HK-2 (cell line): ENCODE results near the gene UBAC2.
A peak's percentile ranks its signal among the peaks of the same experiment; 100 is the strongest.
"Not testable (repeated sequence)": the region's sequence is repeated elsewhere in the genome, so short reads cannot be mapped to it uniquely, and the experiment has no call there.

Source experiments
- DNase-seq: peaks from one replicate; pipeline ENCODE4 v3.0.0-alpha.2; 2018; ENCODE audit not compliant: unreplicated experiment

Gene UBAC2

DNA sequence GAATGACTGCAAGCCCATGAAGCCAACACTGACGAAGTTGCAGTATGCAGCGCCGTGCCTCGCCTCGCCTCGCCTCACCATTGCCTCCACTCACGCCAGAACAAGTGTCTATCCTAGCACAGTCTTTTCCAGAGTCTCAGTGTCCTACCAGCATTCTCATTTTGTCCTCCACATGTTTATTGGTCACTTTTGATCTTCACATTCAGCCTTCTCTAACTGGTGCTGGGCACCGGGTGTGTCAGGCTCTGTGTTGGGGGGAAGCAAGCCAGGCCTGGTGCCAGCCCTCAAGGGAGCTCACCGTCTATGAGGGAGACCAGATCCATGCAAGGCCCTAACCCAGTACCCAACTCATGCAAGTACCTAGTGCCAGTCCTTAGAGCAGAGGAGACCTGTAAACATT is 176.3 kb downstream of the UBAC2 start:
- no peak for DNase-seq

- DNase-seq = no peak
Measured at GRCh38 chr13:99377641-99378040, 177.0 kb downstream of the UBAC2 start.

DNA sequence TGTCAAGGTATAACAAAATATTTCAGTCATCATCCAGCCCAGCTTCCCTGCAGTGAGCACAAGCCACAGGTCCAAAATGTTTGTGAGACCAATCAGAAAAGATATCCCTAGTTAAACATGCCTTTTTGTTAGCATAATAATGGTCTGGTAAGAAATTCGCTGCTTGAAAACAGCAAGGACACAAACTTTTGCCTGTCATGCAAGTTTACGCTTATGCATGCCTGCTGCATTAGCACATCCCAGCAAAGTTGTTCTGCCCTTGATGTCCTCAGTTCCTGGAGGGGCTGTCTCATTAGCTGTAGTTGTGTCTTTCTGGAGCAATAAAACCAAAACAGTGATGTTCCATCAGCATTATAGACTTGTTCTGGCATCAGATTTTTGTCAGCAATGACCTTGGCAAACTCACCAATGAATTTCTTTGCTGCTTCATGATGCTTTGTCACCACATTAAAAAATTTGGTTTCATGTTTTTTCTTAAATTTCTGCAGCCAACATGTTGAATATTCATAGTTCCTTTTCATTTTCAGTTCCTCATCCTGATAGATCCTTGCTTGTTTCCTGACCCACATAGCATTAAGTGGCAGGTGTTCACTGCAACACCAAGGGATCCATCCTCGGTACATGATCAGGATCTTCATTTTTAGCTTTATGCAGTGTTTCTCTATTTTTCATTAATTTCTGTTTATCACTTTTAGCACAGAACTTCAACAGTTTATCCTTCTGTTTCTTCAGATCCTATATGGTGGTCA is 178.5 kb downstream of the UBAC2 start:
- no peak for DNase-seq

DNA sequence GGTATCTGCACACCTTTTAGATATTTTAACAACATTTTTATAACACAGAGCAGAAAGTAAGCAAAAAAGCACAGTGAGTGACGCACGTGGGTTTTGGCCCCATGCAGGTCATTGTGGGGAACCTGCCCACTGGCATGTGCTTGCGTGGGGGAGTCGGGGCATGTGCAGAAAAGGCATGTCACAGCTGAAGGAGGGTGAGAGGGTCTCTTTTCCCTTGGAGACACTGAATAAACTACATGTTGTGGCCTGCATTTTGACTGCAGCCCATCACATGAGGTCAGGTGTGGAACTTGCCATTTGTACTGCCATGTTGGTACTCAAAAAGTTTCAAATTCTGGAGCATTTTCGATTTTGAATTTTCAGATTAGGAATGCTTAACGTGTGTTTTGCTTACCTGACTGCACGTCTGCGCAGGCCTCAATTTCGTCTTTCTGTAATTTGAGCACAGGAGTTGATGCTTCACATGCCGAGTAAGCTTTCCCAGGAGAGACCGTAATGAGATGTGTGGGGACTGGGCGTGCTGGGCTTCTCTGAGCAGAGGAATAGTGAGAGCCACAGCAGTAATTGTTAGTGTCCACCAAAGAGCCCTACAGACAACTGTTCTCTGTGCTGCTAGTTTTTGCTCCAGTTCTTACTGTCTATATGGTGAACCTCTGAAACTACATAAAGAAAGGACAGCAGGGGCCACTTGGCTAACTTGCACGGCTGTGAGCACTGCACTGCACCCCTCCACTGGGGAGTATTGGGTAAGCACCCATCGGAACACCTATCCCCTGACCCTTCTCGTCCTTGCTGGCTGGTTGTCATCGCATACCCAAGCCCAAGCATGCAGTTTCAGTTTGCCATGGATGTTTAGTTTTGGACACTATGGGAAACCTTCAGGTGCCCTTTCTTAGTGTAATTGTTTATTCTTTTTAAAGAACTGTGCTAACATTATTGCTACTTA is 179.5 kb downstream of the UBAC2 start:
- no peak for DNase-seq

GRCh38 chr13:99380921-99381645 is 180.4 kb downstream of the UBAC2 start:
- no peak for DNase-seq

GRCh38 chr13:99381766-99382165 is 181.1 kb downstream of the UBAC2 start:
- DNase-seq = no peak

GRCh38 chr13:99382428-99383133 is 181.9 kb downstream of the UBAC2 start:
- DNase-seq = no peak

- DNase-seq = no peak
Measured at GRCh38 chr13:99383511-99383921, 182.9 kb downstream of the UBAC2 start.

DNA sequence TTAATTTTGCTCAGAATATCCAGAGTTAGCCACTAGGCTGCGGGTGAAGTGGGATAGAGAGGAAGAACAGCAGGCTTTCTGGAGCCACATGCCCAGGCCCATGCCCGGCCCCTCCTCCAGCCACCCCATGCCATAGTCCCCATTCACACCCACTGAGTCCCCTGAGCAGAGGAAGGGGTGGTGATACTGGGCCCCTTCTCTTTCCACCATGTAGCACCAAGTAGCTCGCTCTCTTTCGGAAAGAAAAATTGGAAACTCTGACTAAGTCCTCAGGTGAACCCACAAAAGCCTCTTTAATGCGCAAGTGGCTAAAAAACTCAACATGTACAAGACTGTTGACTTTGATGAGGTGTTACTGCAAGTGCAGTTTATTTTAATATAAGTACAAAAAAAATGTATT is 183.3 kb downstream of the UBAC2 start:
- no peak for DNase-seq

GRCh38 chr13:99384468-99384867 is 183.8 kb downstream of the UBAC2 start:
- DNase-seq = no peak

- DNase-seq = no peak
Measured at GRCh38 chr13:99385161-99385560, 184.5 kb downstream of the UBAC2 start.

DNA sequence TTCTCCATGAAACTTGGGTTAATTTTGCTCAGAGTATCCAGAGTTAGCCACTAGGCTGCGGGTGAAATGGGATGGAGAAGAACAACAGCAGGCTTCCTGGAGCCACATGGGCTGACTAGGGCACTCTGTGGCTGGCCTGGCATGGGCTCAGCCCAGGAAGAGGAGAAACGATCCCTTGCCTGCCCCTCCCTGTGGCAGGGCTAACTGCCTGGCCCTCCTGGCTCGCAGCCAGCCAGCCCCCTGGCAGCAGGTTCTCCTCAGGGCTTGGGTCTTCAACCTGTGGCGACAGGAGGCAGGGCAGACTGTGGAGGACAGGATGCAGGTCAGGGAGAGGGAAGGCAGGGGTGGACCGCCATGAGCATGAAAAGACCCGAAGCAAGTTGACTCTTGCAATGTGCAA is 185.3 kb downstream of the UBAC2 start:
- no peak for DNase-seq

DNA sequence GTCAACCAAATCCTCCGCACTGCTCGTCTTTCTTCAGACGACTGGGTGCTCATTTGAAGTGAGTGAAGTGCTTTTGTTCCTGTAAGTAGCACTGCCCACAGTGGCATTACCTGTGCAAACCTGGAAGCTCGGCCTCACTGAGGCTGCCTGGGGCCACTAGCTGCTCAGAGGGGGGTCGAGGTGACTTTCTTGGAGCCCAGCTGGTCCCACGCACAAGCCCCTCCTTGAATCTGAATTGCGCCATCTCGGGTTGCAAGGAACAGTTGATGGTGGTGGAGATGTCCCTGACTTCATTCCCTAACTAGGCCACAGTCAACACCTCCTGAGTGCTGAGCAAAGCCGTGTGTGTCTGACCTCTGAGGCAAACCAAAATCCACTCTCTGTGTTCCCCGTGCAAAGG is 185.8 kb downstream of the UBAC2 start:
- DNase-seq = no peak

DNA sequence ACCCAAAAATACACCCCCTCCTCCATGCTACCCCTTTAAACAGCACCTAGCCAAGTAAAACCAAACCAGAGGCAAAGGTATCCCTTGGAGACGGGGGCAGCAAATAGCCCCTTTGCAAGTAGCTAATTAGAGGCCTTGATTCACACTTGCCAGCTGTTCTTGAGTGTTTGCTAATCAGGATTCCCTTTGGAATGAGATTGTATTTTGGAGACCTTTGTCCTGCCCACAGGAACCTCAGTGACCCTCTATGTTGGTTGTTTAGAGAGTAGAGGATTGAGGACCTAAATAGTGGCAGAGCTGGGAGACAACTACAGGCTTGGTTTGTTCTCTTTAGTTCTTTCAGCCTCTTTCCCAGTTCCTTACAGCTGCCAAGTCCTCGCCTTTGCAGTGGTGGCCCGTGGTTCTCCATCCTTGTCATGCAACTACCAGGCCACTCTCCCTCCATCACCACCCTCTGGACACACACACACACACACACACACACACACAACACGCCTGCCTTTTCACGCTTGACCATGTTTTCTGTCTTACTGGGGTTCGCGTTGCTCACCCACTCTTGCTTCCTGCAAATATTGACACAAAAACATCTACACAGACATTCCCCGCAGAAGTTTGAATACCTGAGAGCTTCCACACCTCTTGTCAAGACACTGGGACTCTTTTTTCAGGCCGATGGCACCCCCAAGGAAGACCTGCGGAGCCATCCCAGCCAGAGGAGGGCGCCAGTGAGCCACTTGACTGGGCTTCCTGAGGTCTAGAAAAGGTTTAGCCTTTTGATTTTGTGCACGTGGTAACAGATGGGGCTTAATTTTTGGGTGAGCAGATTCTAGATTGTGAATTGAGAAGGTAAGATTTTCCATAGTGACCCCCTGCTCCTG is 186.5 kb downstream of the UBAC2 start:
- DNase-seq = peak; percentile 65

GRCh38 chr13:99388334-99388923 is 187.8 kb downstream of the UBAC2 start:
- no peak for DNase-seq

- not testable (repeated sequence) for DNase-seq
Measured at GRCh38 chr13:99389094-99389493, 188.4 kb downstream of the UBAC2 start.

DNA sequence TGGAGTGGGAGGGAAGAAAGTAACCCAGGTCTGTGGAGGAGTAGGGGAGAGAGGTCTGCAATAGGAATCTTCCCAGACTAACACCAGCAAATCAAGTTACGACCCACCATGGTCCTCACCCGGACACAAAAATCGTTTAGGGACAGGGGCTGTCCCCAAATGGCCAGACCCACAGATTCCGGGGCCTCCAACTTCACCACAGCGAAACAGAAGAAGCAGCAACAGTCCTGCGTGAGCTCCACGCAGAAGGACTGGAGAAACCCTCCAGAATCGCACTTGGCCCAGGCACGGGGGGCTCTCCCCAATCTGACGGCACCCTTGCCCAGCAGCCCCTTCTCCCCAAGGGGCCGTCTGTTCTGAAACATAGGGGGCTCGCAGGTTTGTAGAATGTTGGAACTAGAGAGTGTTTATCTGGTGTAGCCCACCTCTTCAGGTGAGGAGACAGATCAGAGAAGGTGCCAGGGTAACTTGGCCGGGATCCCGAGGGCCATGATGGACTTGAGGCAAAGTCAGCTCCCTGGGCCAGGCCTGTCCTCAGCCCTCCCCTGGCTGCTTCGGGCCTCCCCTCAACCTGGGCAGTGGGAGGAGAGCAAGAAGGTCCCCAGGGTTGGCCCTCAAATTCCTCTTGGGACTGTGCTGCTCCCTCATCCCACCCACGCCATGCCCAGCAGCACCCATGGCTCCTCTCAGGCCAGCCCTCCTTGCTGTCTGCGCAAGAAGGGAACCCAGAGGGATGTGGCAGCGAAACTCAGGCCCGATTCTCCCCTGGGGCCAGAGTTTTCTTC is 189.1 kb downstream of the UBAC2 start:
- DNase-seq = no peak

GRCh38 chr13:99390601-99391000 is 189.9 kb downstream of the UBAC2 start:
- no peak for DNase-seq

DNA sequence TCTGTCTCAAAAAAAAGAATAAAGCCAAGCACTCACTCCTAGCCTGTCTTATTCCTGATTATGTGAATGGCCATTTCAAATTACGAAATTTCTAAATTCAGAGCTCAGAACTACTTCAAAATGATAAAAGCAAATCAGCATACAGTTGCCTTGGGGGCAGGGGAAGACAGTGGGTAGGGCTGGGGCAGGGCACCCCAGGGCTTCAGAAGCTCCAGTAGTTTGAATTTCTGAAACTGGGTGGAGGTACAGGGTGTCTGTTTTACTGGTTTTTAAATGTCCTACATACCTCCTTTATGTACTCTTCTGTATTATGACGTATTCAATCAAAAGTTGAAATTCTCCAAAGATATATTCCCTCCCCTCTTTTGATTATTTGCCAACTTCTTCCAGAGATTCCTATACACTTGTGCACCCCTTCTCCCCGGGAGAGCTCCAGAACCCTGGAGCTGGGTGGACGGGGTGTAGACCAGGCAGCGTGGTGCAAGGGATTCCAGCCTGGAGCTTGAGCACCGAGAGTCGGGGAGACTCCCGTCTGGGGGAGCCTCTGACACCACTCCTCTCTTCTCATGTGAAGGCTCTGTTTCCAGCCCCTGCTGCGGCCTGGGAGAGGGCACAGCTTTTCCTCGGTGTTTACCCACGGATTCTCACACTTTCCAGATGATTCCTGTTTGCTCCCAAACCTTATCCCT is 191.3 kb downstream of the UBAC2 start:
- DNase-seq = no peak
